ENCODE measurements around the gene COL13A1. TPM values are rescaled to one million over a fixed set of nuclear protein-coding genes. Genes with fewer than 3 reads are reported as not detected.

Gene COL13A1
- total RNA-seq, 1 experiment from 2014 or later, result 3.6 TPM

DNA sequence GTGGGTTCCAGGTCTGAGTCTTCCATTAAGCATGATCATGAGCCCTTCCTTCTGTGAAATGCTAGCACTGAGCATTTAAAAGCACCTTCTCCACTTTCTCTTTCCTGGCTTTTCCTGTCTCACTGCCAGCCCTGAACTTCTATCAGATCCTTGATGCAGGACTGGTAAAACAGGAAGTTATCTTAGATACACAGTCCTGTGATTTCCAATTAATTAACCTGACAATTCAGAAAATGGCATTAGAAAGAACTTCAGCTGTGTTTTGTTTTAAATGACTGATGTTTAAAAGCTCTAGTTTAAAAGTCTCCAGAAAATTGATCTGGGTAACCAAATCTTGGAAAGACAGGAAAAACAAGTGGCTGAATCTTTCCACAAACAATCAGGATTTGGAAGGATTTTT is 172.0 kb downstream of the COL13A1 start:
- no peak overlapping the region for H2BK20ac ChIP-seq (ENCODE audit: low read depth, low read length, poor library complexity, severe bottlenecking)
- no peak overlapping the region for H3K27ac Mint-ChIP-seq
- H3K27ac ChIP-seq (ENCODE audit: insufficient read length, low read depth, low read length), result no peak overlapping the region
- TF ChIP-seq, protein P1, sequence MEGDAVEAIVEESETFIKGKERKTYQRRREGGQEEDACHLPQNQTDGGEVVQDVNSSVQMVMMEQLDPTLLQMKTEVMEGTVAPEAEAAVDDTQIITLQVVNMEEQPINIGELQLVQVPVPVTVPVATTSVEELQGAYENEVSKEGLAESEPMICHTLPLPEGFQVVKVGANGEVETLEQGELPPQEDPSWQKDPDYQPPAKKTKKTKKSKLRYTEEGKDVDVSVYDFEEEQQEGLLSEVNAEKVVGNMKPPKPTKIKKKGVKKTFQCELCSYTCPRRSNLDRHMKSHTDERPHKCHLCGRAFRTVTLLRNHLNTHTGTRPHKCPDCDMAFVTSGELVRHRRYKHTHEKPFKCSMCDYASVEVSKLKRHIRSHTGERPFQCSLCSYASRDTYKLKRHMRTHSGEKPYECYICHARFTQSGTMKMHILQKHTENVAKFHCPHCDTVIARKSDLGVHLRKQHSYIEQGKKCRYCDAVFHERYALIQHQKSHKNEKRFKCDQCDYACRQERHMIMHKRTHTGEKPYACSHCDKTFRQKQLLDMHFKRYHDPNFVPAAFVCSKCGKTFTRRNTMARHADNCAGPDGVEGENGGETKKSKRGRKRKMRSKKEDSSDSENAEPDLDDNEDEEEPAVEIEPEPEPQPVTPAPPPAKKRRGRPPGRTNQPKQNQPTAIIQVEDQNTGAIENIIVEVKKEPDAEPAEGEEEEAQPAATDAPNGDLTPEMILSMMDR (conservative IDR thresholded peaks at IDR 0.05), result no peak
- no peak overlapping the region for H2BK12ac ChIP-seq (ENCODE audit: insufficient read length, low read depth, low read length)
- no peaks in the 10 kb centered on the region for H3K9me3 ChIP-seq (ENCODE audit: control insufficient read depth, low read depth, low read length)
- no peak overlapping the region for H4K5ac ChIP-seq (ENCODE audit: insufficient read length, low read depth, low read length)
- H3K79me1 ChIP-seq (ENCODE audit: insufficient read depth, low read depth, low read length, poor library complexity, severe bottlenecking), result no peaks in the 10 kb centered on the region
- peaks cover 3% of the 10 kb centered on the region; the same call in 1 of the 2 replicates for H3K4me1 ChIP-seq (ENCODE audit: insufficient read depth, low read length)
- no peak overlapping the region for H2AFZ ChIP-seq (ENCODE audit: low read length)
- no peaks in the 10 kb centered on the region for H3K79me2 ChIP-seq (ENCODE audit: insufficient read depth, low read length)
- H3T11ph ChIP-seq (ENCODE audit: low read length), result no peak overlapping the region
- H3K56ac ChIP-seq (ENCODE audit: insufficient read length, low read depth, low read length), result no peak overlapping the region
- no peak overlapping the region for H2BK120ac ChIP-seq (ENCODE audit: low read depth, low read length, poor library complexity, severe bottlenecking)
- DNase-seq, result no peak
- H3K18ac ChIP-seq (ENCODE audit: insufficient read length, low read depth, low read length), result no peak overlapping the region
- no peak overlapping the region for H2BK15ac ChIP-seq (ENCODE audit: low read depth, low read length)
- peaks cover 4 to 11% of the 10 kb centered on the region in 2 experiments for H3K9me3 Mint-ChIP-seq
- H3K23ac ChIP-seq (ENCODE audit: insufficient read length, low read depth, low read length), result no peak overlapping the region
- peaks cover 5 to 11% of the 10 kb centered on the region in 2 experiments for H3K4me1 Mint-ChIP-seq
- H4K91ac ChIP-seq (ENCODE audit: insufficient read length, low read depth, low read length), result no peak overlapping the region
- H3K4ac ChIP-seq (ENCODE audit: low read depth, low read length), result no peak overlapping the region
- H3K4me2 ChIP-seq (ENCODE audit: insufficient read depth, insufficient read length, low read length), result no peak overlapping the region
- H3K4me3 Mint-ChIP-seq, result no peak overlapping the region
- peaks cover 45% of the 10 kb centered on the region for H3K27me3 Mint-ChIP-seq (ENCODE audit: low read depth)
- no peak overlapping the region for H2BK5ac ChIP-seq (ENCODE audit: insufficient read length, low read length)
- H3K23me2 ChIP-seq (ENCODE audit: insufficient read length, low read depth, low read length, poor library complexity, severe bottlenecking), result no peaks in the 10 kb centered on the region
- no peak overlapping the region for H3K9ac ChIP-seq (ENCODE audit: extremely low read depth, insufficient read length, low read length)
- no peak overlapping the region for H2AK5ac ChIP-seq (ENCODE audit: insufficient read length, low read length)
- no peaks in the 10 kb centered on the region for H4K20me1 ChIP-seq (ENCODE audit: control insufficient read depth, insufficient read depth, insufficient read length)
- no peak overlapping the region for H3K14ac ChIP-seq (ENCODE audit: insufficient read depth, low read length)
- no peaks in the 10 kb centered on the region; a peak in 1 of 7 replicates for H3K36me3 Mint-ChIP-seq (ENCODE audit: insufficient read depth in 1 of 3, low read depth in 3 of 3)
- no peaks in the 10 kb centered on the region for H3K27me3 ChIP-seq (ENCODE audit: insufficient read depth, low read length)
- no peak overlapping the region for H4K8ac ChIP-seq (replicated peaks; ENCODE audit: insufficient read length, low read depth, low read length)

All from H9 (cell line).